ENCODE data around the gene UNC79.

UNC79 gene

GRCh38 chr14:93745603-93746273 lies 315.0 kb downstream of the UNC79 start:
- in situ Hi-C loops (cut with MboI; ENCODE audit: low sequenced_read_pairs): no loop called here

DNA sequence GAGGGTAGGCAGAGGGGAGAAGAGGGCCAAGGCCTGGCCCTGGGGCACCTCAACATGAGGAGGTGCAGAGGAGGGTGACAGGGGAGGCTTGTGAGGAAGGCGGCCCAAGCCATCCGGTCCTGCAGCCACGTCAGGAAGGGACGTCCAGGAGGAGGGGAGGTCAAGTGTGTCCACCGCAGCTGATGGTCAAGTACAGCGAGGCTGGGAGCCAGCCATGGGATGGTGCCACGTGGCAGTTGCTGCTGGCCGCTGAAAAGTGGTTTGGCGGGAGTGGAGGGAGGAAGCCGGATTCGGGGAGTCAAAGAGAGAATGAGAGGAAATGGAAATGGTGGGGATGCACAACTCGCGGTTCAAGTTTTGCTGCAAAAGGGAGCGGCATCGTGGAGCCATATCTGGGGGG lies 316.4 kb downstream of the UNC79 start:
- in situ Hi-C loops (cut with MboI; ENCODE audit: low sequenced_read_pairs): no loop called here

DNA sequence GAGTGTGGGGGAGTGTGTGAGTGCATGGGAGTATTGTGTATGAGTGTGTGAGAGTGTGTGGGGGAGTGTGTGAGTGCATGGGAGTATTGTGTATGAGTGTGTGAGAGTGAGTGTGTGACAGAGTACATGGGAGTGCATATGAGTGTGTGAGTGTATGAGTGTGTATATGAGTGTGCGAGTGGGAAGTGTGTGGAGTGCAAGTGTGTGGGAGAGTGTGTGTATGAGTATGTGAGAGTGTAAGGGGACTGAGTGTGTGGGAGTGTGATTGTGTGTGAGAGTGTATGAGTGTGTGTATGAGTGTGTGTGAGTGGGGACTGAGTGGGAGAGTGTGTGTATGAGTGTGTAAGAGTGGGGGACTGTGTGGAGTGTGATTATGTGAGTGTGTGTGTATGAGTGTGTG lies 316.8 kb downstream of the UNC79 start:
- in situ Hi-C loops (cut with MboI; ENCODE audit: low sequenced_read_pairs): no loop called here

GRCh38 chr14:93748208-93749075 lies 317.7 kb downstream of the UNC79 start:
- in situ Hi-C loops (cut with MboI; ENCODE audit: low sequenced_read_pairs): no loop called here

DNA sequence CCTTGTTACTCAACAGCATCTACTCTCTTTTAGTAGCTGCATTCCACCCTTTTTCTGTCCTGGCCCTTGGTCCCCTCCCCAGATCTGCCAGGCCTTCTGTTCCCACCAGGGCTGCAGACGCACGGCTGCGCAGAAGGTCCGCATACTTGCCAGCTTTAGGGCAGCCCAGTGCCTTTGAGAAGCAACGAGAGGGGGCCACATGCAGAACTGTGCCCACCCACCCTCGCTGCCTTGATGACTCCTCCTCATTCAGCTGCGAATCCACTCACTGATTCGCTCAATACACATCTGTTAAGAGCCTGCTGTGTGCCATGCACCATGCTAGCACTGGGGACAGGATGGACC lies 318.3 kb downstream of the UNC79 start:
- in situ Hi-C loops (cut with MboI; ENCODE audit: low sequenced_read_pairs): no loop called here

DNA sequence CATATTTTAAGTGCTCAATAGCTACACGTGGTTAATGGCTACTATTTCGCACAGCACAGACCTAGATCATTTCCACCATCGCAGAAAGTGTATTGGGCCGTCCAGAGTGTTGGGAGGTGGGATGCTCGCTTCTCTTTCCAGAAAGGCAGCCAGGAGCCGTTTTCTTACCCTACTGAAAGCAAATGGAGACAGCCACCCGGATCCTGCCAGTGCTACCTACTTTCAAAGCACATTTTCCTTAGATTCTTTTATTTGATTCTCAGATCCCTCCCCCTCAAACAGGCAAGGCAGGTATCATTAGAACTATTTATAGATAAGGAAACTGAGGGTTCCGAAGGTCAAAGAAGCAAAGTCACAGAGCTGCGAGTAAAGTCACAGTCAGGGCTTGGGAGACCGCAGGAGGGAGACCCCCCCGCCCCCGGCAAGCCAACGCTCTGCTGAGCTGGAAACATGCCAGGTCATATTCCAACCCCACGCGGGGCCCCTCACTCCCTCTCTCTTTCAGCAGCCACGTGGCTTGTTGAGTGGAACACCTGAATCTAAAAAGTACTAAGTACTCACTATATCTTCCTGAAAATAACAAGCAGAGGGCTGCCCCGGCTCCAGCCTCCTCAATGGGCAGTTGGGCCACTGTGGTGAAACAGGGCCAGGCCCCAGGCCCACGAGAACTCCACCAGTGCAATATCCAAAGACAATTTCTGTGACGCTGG lies 321.4 kb downstream of the UNC79 start:
- in situ Hi-C loops (cut with MboI; ENCODE audit: low sequenced_read_pairs): no loop called here

DNA sequence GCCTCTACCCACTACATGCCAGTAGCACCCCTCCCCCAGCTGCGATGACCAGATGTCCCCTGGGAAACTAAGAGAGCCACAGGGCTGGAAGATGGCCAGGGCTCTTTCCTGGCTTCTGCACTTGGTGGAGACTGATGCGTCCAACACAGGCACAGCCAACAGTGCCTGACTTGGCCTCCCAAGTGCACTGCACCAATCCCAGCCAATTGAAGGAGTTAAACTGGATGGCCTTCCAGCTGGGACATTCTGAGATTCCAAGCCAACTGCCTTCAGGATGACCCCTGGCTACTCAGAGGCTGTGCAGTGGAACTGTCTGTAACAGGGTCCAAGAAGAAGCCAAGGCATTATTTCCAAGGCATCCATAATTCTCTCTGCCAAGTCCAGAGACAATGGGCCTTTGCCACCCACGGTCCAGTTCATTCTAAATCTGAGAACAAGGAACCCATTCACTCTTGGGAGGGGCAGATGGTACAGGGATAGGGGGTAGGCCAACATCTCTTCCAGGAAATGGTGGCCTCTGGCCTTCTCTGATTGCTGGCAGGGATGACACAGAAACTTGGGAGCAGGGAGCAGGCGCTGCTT lies 322.3 kb downstream of the UNC79 start:
- in situ Hi-C loops (cut with MboI; ENCODE audit: low sequenced_read_pairs): no loop called here

- in situ Hi-C loops (cut with MboI; ENCODE audit: low sequenced_read_pairs): no loop called here
Observed at GRCh38 chr14:93753647-93754046, 322.9 kb downstream of the UNC79 start.

GRCh38 chr14:93757206-93757605 lies 326.5 kb downstream of the UNC79 start:
- in situ Hi-C loops (cut with MboI; ENCODE audit: low sequenced_read_pairs): no loop called here

Data from HL-60/S4 treated with retinoic acid at 250 ng/mL for 4 days and 3 days (cell line).